Vagina (tissue), 2 donors: ENCODE results near the gene FBXW11.

Experiments
- CTCF ChIP-seq, 3 experiments: fragments of 450-650 bp in 2 of 3; fragments of 200-600 bp in 1 of 3; sonication (generic) in 1 of 3; IDR thresholded peaks; one replicate each; pipeline ENCODE4 v1.5.1; 2017 to 2019; ENCODE audit warnings: antibody characterized with exemption in 3 of 3, mild to moderate bottlenecking in 2 of 3, moderate library complexity in 2 of 3
- POLR2A ChIP-seq, 2 donors: fragments of 450-650 bp; IDR thresholded peaks; one replicate each; pipeline ENCODE4 v1.6.1; 2017; ENCODE audit warnings: antibody characterized with exemption in 2 of 2, mild to moderate bottlenecking in 2 of 2, moderate library complexity in 2 of 2
- POLR2AphosphoS5 ChIP-seq, 2 donors: sonication (generic); formaldehyde crosslinking; IDR thresholded peaks; one replicate each; pipeline ENCODE4 v1.9.0; 2017; ENCODE audit warnings: antibody characterized with exemption in 2 of 2, mild to moderate bottlenecking in 2 of 2, low read depth in 1 of 2; ENCODE audit not compliant: insufficient read depth in 1 of 2

GRCh38 chr5:171863935-171864334 is 142.5 kb downstream of the FBXW11 start:
- TF ChIP-seq CTCF (IDR thresholded peaks at IDR 0.05) (no peak), POLR2A (IDR thresholded peaks at IDR 0.05) (no peak), POLR2AphosphoS5 (IDR thresholded peaks at IDR 0.05; ENCODE audit: insufficient read depth in 1 of 2, low read depth in 1 of 2) (no peak)
